NCI-H2171 treated with DMSO at 0.1 percent for 48 hours (cell line): ENCODE results near the gene EHBP1.

ENCODE experiments used
- DNase-seq: peaks from one replicate; lab custom pipeline; 2025; lab: John Stamatoyannopoulos, UW

EHBP1 gene

GRCh38 chr2:63051795-63052333 is 346.4 kb downstream of the EHBP1 start:
- no peak for DNase-seq

GRCh38 chr2:63052411-63053080 is 347.0 kb downstream of the EHBP1 start:
- DNase-seq, result no peak

- DNase-seq, result no peak
Measured at GRCh38 chr2:63053081-63053888, 347.8 kb downstream of the EHBP1 start.

GRCh38 chr2:63053889-63054602 is 348.5 kb downstream of the EHBP1 start:
- no peak for DNase-seq

GRCh38 chr2:63054841-63055225 is 349.3 kb downstream of the EHBP1 start:
- no peak for DNase-seq

GRCh38 chr2:63055226-63056106 is 350.0 kb downstream of the EHBP1 start:
- no peak for DNase-seq

GRCh38 chr2:63056107-63057050 is 350.9 kb downstream of the EHBP1 start:
- no peak for DNase-seq

- DNase-seq, result no peak
Measured at GRCh38 chr2:63057249-63058143, 352.0 kb downstream of the EHBP1 start.

- DNase-seq, result no peak
Measured at GRCh38 chr2:63058144-63058920, 352.8 kb downstream of the EHBP1 start.

- DNase-seq, result no peak
Measured at GRCh38 chr2:63058921-63059792, 353.6 kb downstream of the EHBP1 start.

- DNase-seq, result no peak
Measured at GRCh38 chr2:63059793-63060471, 354.4 kb downstream of the EHBP1 start.

GRCh38 chr2:63060472-63060991 is 355.0 kb downstream of the EHBP1 start:
- DNase-seq, result no peak

GRCh38 chr2:63064197-63064596 is 358.7 kb downstream of the EHBP1 start:
- no peak for DNase-seq

- DNase-seq, result no peak
Measured at GRCh38 chr2:63064661-63065060, 359.1 kb downstream of the EHBP1 start.

GRCh38 chr2:63066265-63066664 is 360.8 kb downstream of the EHBP1 start:
- no peak for DNase-seq

GRCh38 chr2:63066838-63067237 is 361.3 kb downstream of the EHBP1 start:
- DNase-seq, result no peak

GRCh38 chr2:63071664-63072063 is 366.2 kb downstream of the EHBP1 start:
- DNase-seq, result no peak
